Kidney epithelial cell (primary cell): Measurements from ENCODE around the gene NSFL1C. TPM values are rescaled to one million over a fixed set of nuclear protein-coding genes. Genes with fewer than 3 reads are reported as not detected.
"Not testable (repeated sequence)": the region's sequence is repeated elsewhere in the genome, so short reads cannot be mapped to it uniquely, and the experiment has no call there.

ENCODE experiments used
- DNase-seq: peaks from one replicate; pipeline ENCODE4 v3.0.0-alpha.2; 2010; ENCODE audit warnings: low read depth
- H3K27me3 ChIP-seq: 2 replicates; pipeline ENCODE4 v1.6.0; 2011; ENCODE audit warnings: low read length; ENCODE audit not compliant: control insufficient read depth, insufficient read depth
- H3K36me3 ChIP-seq: 2 replicates; pipeline ENCODE4 v1.5.1; 2011; ENCODE audit warnings: low read length; ENCODE audit not compliant: control insufficient read depth, insufficient read depth
- H3K4me3 ChIP-seq: 2 replicates; pipeline ENCODE4 v1.5.1; 2011; ENCODE audit warnings: low read depth, mild to moderate bottlenecking, control low read depth, low read length
- CTCF ChIP-seq: IDR thresholded peaks from 2 replicates; pipeline ENCODE4 v1.5.1; 2011; ENCODE audit warnings: mild to moderate bottlenecking, moderate library complexity, low read length, control low read depth, inconsistent platforms; ENCODE audit not compliant: insufficient read depth, poor library complexity, severe bottlenecking
- total RNA-seq: library from RNA; depleted of rRNA; stranded (reverse); fragments of >200 nt; gene quantifications from 2 replicates; pipeline ENCODE4 v1.2.3, GENCODE V29; 2015

The NSFL1C gene
- total RNA-seq, 1 donor from 2014 or later, result 58.9 TPM

GRCh38 chr20:1505871-1506270 is 39.2 kb upstream of the NSFL1C start:
- TF ChIP-seq CTCF, result no peak
- DNase-seq, result no peak
- Histone ChIP-seq H3K36me3 (no peaks in the 10 kb centered on the region), H3K4me3 (no peak overlapping the region), H3K27me3 (no peaks in the 10 kb centered on the region)

- no peaks in the 10 kb centered on the region for H3K27me3 ChIP-seq
- no peak for DNase-seq
- H3K4me3 ChIP-seq, result no peak overlapping the region
- no peaks in the 10 kb centered on the region for H3K36me3 ChIP-seq
- TF ChIP-seq CTCF, result no peak
Observed at GRCh38 chr20:1505361-1505760, 38.7 kb upstream of the NSFL1C start.

- Histone ChIP-seq H3K27me3 (no peaks in the 10 kb centered on the region), H3K36me3 (no peaks in the 10 kb centered on the region), H3K4me3 (no peak overlapping the region)
- TF ChIP-seq CTCF, result peak; percentile 100
- peak; percentile 74 for DNase-seq
Observed at GRCh38 chr20:1503564-1504227, 37.0 kb upstream of the NSFL1C start.

- H3K27me3 ChIP-seq, result no peaks in the 10 kb centered on the region
- TF ChIP-seq CTCF, result no peak
- no peak overlapping the region for H3K4me3 ChIP-seq
- no peaks in the 10 kb centered on the region for H3K36me3 ChIP-seq
- DNase-seq, result no peak
Observed at GRCh38 chr20:1500496-1500895, 33.8 kb upstream of the NSFL1C start.

- no peak for DNase-seq
- Histone ChIP-seq H3K36me3 (no peaks in the 10 kb centered on the region), H3K4me3 (no peak overlapping the region), H3K27me3 (no peaks in the 10 kb centered on the region)
- no peak for TF ChIP-seq CTCF
Observed at GRCh38 chr20:1499528-1500420, 33.1 kb upstream of the NSFL1C start.

GRCh38 chr20:1497371-1497770 is 30.7 kb upstream of the NSFL1C start:
- H3K4me3 ChIP-seq, H3K36me3 ChIP-seq, DNase-seq, H3K27me3 ChIP-seq: not testable (repeated sequence)
